Activated CD8-positive, alpha-beta memory T cell treated with anti-CD3 and anti-CD28 coated beads, Interleukin-2, amount 50 U/mL, for 24 hours (primary cell): ENCODE measurements around the gene CALY.
A peak's percentile ranks its signal among the peaks of the same experiment; 100 is the strongest.
"Not testable (repeated sequence)": the region's sequence is repeated elsewhere in the genome, so short reads cannot be mapped to it uniquely, and the experiment has no call there.

Experiments
- DNase-seq: peaks from one replicate; pipeline ENCODE4 v3.0.0-alpha.2; 2020; ENCODE audit errors: extremely low read depth

The CALY gene

GRCh38 chr10:133329491-133330202 lies 7.0 kb downstream of the CALY start:
- peak; percentile 58 for DNase-seq

- DNase-seq, result no peak
Observed at GRCh38 chr10:133328358-133329343, 8.0 kb downstream of the CALY start.

DNA sequence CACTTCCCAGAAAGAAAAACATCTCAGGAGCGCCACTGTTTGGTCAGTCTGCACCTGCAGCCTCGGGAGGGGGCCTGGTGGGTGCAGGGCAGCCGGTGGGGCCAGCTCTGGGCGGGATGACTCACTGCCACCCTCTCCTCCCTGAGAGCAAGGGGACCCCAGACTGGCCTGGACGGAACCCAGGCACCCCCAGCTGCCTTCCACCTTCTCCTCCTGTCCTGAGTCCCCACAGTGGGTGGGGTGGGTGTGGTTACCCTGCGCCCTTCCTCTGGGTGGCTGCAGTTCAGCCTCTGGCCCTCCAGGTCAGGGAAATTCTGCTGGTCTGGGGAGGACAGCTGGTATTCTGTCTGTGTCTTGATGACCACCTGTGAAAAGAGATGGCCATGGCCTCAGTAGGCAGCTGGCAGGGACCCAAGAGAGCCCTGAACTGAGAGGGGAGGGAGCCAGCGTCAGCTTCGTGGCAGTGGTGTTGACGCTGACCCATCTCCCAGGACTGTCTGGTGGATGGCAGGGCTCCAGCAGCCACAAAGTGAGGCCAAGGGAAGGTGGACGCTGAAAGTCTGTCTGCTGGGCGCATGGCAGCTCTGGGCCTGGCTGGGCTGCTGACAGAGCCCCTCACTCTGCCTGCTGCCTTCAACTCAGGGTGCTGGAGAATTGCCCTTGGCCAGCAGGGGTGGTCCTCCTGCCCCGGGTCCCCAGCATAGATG lies 8.9 kb downstream of the CALY start:
- no peak for DNase-seq

GRCh38 chr10:133326745-133327650 lies 9.7 kb downstream of the CALY start:
- no peak for DNase-seq

GRCh38 chr10:133326223-133326551 lies 10.5 kb downstream of the CALY start:
- DNase-seq, result no peak

DNA sequence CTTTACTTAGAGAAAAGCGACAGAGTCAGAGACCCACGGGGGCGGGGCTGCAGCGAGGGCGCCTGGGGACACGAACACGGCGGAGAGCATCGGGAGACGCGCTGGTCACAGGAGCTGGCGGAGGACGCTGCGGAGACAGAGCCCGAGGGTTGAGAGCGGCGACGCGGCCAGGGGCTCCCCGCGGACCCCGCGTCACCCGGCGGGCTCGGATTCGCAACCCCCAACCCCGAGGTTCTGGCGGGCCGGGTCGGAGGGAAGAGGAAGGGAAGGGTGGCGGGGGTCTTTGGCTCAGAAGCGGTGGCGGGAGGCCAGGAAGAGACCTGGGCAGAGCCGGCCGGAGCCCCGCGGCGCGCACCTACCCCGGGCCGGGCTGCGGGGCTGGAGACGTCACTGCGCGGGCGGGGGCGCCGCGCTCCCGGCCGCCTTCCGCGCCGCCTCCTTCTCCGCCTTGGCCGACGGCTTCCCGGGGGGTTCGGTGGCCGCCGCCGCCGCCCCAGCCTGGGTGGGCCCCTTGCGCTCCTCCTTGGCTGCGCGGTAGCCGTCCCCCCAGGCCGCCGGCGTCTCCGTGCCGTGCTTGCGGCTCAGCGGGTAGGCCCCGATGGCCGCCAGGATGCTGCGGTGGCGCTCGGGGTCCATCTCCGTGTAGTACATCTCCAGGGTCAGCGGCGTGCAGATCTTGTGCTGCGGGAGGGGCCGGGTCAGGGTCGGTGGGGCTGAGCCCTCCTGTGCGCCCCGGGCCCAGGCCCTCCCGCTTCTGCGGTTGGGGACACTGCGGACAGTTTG lies 11.1 kb downstream of the CALY start:
- no peak for DNase-seq

- DNase-seq, result no peak
Observed at GRCh38 chr10:133324857-133325260, 11.8 kb downstream of the CALY start.

- no peak for DNase-seq
Observed at GRCh38 chr10:133324198-133324792, 12.4 kb downstream of the CALY start.

DNA sequence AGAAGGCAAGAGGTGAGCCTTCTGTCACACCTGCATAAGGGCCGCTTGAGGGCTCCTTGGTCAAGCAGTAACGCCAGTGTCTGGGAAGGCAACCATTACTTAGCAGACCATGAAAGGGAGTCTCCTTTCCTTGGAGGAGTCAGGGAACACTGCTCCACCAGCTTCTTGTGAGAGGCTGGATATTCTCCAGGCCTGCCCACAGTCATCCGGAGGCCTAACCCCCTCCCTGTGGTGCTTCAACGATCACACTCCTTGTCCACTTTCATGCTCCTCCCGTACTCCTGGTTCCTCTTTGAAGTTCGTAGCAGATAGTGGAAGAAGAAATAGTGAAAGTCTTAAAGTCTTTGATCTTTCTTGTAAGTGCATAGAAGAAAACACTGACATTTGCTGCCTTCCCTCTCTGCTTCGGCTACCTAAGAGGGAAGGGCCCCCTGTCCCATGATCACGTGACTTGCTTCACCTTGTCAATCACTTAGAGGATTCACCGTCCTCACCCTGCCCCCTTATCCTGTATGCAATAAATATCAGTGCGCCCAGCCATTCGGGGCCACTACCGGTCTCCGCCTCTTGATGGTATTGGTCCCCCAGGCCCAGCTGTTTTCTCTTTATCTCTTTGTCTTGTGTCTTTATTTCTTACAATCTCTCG lies 14.5 kb downstream of the CALY start:
- not testable (repeated sequence) for DNase-seq

- DNase-seq, result not testable (repeated sequence)
Observed at GRCh38 chr10:133320852-133321422, 15.8 kb downstream of the CALY start.

DNA sequence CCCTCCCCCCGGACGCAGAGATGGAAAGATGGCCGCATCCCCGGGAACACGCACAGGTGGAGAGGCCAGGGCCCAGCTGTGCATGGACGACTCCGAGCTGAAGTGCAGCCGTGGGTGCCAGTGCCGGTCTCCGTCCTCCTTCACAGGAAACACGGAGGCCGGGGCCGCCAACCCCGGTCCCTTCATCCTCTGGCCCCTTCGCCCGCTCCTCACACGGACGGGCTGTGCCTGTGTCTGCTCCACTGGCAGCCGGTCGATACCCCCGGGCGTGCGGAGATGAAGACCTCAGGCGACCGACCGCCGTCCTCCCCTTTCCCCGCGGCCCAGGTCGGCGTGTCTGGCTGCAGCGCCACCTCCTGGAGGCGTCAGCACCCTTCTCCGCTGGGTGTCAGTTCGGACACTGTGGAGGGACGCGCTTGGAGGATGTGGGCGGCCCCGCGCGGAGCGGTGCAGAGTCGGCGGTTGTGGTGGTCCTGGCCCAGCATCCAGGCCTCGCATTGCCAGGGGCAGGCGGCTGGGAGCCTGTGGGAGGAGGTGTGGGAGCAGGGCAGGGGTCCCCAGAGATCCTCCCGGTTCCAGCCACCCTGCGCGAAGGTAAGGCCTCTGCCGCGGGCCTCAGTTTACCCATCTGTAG lies 18.1 kb downstream of the CALY start:
- DNase-seq, result no peak

GRCh38 chr10:133316732-133317131 lies 20.0 kb downstream of the CALY start:
- no peak for DNase-seq

GRCh38 chr10:133316266-133316665 lies 20.4 kb downstream of the CALY start:
- no peak for DNase-seq

GRCh38 chr10:133315847-133316246 lies 20.8 kb downstream of the CALY start:
- DNase-seq, result no peak

DNA sequence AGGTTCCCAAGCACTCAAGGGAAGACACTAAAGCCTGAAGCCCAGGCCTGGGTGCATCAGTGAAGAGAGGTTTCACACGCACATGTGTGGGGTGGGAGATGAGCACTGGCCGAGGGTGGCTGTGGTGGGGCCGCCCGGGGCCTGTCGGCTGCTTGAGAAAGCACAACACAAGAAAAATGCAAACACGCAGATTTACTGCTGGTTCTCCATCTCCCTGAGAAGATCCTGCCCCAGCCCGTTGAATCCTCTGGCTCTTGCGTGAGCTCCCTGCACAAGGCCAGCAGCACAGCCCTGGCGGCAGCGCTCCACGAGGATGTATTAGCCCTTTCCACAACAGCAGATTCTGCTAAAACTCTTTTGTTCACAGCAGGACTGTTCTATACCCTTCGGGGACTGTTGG lies 21.8 kb downstream of the CALY start:
- DNase-seq, result no peak

DNA sequence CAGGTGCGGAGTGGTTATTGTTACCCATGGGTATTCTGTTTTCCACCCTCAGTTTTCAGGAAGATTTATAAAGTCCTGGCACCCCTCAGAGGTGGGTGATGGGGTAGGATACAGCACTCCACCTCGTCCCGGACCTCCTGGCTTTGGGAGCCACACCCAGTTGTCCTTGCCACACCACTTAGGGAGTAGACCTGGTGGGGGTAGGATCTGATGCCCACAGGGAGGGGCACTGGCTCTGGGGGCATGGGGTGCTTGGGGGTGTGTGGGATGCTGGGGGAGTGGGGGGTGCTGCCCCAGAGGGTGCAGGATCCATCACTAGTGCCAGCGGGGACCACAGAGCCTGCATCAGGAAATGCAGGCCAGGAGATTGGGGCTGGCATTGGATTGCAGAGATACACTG lies 23.5 kb downstream of the CALY start:
- DNase-seq, result no peak

- DNase-seq, result no peak
Observed at GRCh38 chr10:133312769-133313145, 23.9 kb downstream of the CALY start.

GRCh38 chr10:133312016-133312768 lies 24.5 kb downstream of the CALY start:
- DNase-seq, result no peak
